GM18861 (cell line): ENCODE measurements around the gene LIM2.
A peak's percentile ranks its signal among the peaks of the same experiment; 100 is the strongest.

Experiments
- ATAC-seq: cut with Tn5 transposase; IDR thresholded peaks from one replicate; pipeline ENCODE4 v1.9.1; 2021; ENCODE audit not compliant: unreplicated experiment

LIM2 gene

DNA sequence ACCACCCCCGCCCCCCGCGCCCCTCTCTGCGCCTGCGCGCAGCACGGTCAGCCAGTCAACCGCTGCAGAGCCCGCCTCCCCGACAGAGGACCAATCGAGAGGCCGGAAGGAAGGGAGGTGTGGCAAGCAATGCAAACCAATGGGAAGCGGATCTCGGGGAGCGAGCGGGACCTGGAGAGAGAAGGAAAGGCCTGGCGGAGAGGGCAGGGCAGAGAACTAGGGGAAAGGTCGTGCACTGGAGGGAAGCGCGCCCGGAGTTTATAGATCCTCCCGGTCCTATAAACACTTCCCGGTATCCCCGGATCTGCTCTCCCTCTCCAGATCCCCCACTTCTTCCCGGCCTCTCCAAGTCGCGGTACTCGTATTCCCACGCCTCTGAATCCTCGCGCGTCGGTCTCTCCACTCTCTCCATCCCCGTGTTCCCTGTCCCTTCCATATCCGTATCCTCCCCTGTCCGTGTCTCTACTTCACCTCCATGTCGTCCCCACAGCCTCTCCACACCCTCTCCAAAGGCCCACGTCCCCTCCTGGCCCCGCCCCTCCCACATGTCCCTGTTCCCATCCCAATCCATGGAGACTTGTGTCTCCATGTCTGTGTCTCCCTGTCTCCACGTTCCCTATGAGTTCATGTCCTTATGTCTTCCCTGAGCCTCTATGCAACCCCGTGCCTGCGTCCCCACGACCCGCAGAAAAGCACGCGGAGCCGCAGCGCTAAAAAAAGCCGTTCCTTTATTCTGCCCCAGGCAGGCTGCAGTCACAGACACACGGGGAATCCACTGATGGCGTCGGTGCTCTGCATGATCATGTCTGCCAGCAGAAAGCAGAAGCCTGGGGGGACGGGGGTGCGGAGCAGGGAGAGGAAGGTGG is 21.2 kb downstream of the LIM2 start:
- peak; percentile 41 for ATAC-seq

DNA sequence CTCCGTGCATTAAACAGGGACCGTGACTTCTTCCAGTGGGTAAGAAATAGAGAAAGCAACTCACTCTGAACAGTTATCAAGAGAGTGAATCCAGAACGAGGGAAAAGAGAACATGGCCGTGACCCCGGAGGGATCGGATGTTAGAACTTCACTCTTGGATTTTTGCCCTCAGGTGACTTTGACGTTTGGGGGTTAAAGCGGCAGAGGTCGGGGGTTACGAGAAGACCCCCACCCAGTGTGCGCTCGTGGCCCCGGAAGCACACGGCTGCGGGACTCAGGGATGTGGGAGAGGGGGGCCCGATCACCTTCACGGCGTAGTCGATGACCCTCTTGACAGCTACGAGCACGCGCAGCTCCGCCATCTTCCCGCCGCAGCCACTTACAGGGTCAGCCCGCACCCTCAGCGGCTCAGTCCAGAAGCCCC is 21.8 kb downstream of the LIM2 start, which contains the start of gene ETFB:
TSS of gene ETFB (minus strand) at position 424 of the 424 bp plus-strand sequence. CDS start at position 362, 62 bp downstream.
- ATAC-seq = no peak

DNA sequence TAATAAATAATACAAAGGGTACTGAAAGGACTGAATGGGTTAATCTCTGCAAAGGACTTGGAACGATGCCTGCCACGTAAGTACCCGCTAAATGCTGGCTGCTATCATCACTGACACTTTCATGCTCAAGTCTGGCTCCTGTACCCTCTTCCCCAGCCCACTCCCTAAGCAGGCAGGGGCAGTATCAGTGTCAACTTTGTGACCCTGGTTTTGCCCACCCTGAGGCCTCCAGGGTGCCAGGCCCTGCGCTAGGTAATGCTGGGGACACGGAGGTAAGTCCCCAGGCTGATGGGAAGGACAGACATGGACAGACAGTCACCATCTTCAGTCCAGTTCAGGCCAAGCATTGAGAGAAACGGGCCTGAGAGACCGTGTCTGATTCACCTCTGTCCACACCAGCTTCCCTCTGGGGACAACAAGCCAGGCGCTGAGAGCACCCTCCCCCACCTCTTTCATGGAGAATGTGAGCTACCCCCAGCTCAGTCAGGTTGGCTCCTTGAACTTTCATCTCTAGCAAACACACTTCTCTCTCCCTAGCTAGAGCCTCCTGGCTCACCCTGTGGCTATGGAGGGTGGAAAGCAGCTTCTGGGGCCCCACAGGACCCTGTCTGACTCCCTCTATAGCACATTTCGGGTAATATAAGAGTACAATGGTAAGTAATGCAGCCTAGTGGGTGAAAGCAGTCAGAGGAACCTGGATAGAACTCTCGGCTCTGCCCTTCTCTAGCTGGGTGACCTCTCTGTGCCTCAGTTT is 22.4 kb downstream of the LIM2 start:
- ATAC-seq = no peak

DNA sequence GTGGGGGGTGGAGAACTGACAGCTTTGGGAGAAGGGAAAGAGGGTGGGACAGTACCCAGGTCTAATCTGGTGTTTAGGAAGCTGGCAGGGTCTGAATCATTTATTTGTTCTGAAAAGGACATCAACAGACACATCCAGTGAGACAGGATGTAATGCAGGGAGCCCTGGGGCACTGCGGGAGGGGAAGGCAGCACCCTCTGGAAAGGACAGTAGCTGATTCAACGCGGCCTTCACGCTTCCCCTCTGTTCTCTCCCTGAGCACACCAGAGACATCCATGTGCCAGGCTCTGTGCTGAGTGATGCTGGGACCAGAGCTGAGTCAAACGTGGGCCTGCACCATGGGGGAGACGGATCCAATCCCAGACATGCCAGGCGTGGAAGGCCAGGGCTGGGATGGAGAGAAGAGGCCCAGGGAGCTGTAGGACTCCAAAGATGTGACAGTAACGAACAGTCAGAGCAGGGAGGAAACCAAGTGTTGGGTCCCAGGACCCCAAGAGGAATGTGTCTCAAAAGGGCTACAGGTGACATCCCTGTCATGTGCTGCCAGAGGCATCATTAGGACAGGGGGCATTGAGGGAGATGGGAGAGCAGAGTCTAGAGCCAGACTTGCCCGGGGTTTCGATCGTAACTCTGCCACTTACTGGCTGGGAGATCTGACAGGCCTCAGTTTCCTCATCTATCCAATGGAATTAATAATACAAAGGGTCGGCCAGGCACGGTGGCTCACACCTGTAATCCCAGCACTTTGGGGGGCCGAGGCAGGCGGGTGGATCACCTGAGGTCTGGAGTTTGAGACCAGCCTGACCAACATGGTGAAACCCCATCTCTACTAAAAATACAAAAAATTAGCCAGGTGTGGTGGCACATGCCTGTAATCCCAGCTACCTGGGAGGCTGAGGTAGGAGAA is 23.3 kb downstream of the LIM2 start:
- no peak for ATAC-seq

DNA sequence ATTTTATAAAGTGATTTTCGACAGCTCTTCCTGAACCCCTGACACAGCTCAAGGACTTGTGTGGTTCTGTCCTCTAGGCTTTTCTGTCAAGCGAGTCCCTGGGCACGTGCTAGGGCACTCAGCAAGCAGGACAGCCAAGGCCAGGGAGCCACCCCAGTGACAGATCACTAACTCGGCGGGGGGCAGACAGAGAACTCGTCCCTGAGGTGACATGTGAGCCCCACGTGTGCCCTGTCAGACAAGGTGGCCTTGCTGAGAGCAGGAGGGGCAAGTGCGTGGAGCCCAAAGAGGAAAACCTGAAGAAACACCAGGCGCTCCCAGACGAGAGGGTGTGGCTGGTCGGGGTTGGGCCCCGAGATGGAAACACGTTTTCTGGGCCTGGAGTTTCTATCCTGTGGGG is 26.5 kb downstream of the LIM2 start:
- ATAC-seq = no peak

DNA sequence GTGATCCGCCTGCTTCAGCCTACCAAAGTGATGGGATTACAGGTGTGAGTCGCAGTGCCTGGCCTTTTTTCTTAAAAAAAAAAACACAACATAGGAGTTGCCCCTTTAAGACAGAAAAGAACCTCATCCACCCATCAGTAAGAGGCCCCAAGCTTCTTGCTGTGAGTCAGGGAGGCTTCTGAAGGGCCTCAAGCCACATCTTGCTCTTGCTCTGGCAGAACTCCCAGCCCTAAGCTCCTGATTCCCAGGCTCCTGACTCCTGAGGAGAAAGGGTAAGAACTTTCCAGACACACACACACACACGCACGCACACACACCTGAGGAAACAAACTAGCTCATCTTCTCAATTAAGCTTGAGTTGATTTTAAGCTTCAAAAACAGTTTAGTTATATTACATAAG is 28.5 kb downstream of the LIM2 start:
- no peak for ATAC-seq

DNA sequence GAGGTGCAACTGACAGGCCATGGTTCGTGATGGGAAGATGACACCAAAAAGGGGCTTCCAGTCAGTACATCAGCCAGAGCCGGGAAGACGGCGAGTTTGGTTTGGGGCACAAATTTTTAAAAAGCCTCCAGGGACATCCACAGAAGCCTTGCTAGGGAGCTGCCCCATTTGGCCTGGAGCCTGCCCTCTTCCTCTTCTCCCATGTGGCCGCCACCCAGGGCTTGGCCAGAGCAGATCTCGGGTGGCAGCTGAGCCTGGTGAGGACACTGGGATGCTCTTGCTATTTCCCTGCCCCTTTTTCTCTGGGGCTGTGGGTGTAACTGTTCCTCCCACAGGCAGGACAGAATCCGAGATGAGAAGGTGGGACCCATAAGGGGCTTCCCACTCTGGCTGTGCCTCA is 29.8 kb downstream of the LIM2 start:
- no peak for ATAC-seq

DNA sequence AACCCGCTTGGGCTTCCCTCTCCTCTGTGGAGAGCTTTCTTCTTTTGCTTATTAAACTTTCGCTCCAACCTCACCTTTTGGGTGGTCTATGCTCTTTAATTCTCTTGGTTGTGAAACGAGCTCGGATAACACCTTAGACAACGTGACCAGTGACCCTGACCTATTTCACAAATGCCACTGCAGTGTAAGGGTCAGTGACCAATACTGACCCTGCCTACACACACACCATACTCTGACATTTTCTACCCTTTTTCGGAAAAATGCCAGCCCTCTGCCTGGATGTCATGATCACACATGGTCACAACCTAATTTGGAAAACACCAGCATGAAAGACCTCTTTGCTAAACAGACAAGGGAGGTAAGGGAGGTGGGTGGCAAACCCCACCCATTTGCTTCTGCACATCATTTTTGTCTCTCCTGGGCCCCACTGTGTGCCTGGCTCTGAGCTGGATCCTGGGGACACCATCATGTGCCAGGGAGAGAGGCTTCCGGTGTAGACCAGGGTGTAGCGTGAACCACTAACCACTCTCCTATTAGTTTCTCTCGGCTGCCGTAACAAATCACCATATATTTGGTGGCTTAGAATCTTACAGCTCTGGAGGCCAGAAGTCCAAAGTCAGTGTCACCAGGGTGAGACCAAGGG is 31.5 kb downstream of the LIM2 start:
- no peak for ATAC-seq

DNA sequence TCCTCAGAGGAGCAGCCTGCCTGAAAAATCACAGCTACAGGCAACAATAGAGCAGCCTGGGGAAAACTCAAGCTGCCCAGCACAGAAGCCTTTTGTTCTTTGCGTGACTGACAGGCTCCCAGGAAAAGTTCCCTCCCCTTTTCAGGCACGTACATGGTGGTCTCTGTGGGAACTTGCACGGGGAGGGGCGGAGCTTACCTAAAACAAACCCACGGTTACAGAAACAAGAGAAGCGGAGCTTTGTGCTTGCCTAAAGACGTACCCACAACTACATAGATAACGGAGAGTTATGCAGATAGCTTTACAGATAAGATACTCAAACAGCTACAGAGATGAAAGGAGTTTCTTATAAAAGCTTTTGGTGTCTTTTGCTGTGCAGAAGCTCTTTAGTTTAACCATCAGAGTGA is 33.0 kb downstream of the LIM2 start:
- no peak for ATAC-seq

DNA sequence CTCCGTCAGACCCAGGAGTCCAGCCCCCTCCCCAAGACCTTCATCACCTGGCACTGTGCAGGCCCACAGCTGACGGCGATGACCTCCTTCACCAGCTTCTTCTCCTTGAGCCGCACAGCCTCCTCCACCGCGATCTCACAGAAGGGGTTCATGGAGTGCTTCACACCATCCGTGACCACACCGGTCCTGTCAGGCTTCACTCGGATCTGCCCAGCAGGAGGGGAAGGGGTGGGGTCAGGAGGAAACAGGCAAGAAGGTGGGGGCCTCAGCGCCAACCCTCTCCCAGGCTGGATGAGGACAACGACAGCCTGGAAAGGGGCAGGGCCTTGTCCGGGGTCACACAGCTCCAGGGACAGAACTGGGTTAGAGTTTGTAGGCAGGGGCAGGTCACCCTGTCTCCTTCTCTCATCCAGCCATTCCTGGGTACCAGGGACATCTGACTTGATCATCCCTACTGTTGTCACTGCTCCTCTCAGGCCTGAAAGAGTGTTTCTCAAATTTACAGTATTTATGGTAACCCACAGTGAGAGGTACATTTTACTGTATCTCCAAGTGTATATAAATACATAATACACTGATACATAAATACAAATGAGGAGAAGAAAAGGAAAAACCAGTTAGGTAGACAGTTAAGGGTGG is 33.6 kb downstream of the LIM2 start:
- ATAC-seq = no peak

DNA sequence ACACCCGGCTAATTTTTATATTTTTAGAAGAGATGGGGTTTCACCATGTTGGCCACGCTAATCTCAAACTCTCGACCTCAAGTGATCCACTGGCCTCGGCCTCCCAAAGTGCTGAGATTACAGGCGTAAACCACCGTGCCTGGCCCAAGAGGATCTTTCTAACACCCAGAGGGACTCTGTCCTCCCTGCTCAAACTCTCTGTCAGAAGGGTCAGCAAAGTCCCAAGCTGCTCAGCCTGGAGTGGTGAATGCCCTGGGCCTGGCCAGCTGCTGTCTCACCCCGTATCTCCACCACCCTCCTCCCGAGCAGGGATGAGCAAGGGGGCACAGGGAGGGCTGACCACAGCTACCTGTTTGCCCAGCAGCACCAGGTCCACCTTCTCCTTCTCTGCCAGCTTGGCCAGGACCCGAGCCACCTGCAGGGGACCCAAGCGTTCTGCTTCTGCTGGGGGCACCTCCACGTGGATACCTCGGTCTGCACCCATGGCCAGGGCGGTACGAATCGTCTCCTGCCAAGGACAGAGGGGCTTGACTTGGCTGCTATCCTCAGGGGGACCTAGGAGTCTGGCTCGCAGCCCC is 34.9 kb downstream of the LIM2 start:
- no peak for ATAC-seq

DNA sequence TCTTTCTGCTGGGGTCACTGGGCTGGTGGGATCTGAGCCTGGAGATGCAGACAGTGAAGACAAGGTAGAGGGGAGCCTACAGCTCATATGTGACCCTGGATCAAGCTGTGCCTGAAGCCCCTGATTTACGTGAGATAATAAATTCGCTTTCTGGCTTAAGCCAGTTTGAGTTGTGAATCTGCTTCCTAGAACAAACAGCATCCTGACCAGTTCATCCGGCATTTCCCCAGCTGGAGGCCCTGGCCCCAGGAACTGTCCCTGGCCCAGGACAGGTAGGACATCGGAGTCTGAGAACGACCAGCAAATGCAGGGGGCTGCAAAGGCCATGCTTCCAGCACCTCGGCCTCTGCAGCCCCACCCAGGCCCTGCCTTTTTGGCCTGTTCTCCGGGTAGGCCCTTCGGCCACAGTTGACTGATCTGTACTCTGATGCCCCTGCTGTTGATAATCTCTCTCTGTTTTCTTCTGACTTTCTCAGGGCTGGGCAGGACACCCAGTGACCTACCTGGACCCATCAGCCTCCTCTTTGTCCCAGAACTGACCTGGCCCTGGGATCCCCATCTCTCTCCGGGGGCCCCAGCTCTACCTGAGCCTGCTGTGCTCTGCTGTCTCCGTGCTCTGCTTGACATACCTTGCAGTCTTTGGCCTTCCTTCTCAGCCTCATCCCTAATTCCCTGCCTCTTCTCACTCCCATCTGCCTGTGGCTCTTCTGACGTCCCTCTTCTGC is 36.3 kb downstream of the LIM2 start:
- ATAC-seq = no peak

DNA sequence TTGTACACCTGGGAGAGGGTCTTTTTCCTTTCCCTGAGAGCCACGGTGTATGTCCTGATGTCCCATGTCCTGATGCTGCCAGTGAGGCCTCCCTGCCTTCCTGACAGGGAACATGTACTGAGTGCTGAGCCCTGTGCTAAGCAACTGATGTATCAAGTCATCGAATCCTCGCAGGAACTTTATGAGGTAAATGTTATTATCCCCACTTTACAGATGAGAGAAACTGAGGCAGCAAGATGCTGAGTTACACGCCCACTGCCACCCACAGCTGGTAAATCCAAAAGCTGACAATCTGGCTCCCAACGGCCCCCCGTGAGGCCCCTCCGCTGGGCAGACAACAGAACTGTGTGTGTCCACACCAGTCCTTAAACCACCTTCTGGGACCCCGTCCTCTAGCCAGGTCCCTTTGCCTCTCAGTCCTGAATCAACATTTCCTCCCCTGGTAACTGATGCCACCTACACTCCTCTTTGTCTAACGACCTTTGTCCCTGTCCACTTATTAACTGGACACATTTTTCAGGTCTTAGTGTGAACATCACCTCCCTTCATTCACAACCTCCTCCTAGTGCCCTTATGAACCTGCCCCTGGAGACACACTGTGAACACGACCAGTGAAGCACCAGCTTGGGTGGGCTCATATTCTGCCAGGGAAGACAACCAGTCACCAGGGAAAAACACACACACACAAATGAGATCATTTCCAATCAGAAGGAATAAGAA is 40.4 kb downstream of the LIM2 start:
- no peak for ATAC-seq

DNA sequence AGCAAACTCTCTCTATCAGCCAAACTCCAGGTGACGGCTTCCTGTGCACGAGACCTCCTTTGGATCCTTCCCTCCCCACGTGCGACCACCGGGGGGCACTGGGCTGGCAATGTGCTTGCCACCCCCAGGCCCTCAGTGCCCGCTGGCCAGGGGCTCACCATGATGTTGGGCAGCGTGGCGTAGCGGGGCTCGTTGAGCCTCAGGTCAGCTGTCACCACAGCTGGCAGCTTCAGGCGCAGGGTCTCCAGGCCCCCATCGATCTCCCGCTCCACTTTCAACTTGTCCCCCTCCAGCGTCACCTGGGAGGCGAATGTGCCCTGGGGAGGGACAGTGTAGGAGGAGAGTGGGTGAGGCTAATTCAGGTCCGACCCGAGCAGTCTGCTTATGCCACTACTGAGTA is 41.0 kb downstream of the LIM2 start:
- no peak for ATAC-seq

DNA sequence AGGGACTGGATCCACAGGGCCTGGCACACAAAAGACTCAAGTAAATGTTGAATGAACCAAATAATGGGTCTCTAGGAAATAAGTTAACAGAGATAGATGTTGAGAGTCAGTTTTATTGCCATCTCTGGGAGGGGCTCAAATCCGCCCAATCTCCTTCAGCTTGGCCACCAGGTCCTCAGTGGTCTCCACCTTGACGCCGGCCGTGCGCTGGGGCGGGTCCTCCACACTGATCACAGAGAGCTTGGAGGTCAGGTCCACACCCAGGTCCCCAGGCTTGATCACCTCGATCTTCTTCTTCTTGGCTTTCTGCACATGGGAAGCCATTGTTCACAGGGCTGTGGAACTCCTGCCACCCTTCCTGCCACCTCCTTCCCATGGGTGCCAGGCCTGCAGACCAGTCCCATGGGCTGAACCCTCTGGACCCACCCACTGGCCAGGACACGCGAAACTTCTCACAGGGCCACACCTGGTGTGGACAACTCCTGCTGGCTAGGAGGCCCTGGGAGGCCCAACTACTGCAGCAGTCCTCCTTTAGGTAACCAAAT is 42.6 kb downstream of the LIM2 start:
- no peak for ATAC-seq

DNA sequence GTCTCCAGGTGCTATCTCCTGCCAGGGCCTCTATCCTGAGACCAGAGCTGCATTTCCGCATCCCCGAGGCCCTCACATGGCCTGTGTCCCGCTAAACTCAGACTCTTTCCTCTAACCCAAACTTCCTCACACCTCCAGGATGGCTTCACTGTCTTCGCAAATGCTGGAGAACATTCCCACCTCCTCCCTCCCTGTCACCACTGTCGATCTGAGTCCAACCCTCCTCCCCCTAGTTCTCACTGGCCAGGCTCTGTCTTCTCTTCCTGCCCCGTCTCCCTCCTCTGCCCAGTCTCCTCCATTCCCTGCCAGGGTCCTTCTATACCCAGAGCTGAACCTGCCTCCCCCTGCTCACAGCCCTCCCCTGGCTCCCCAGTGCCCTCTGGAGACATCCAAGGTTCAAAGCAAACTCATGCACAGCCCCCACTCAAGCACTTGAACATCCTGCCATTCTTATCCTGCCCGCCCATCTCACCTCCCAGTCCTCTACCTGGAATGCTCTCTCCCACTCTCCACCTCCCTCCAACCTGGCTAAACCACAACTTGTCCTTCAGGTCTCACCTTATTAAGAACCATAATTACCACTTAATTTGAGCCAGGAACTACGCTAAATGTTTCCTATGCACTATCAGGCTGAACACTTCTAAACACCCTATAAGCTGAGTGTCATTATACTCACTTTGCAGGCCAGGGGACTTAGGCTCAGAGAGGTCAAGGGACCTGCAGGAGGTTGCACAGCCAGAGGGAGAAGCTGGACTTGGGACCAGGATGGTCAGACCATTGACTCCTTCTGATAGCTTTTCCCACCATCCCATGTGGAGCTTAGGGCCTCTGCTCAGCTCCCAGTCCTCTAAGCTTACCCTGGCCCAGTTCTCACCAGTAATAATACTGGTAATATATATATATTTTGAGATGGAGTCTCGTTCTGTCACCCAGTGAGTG is 44.9 kb downstream of the LIM2 start:
- ATAC-seq = no peak

DNA sequence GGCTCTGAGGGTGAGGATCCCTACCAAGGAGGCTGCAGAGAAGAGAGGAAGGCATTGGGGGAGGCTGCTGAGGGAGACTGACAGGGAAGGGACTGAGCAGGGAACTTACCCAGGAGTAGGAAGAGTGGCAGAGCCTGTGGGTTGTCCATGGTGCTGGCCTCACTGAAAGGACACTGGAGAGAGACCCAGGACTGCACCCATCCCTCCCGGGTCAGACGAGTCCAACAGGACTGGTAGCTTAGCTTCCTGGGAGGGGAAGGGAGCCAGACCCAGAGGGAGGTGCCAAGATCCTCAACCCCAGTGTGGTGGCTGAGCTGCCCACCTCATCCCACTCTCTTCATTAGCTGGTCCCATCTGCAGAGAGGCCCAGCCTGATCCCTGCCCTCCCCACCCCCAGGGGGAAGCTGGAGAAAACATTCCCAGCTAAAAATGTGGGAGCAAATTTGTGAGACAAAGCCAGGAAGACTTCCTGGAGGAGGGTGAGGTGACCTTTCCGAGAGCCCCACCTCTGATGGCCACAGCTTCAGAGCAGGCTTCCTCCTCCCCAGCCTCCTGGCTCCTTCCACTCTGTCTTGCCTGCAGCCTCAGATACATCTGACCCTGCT is 45.7 kb downstream of the LIM2 start, which contains the start of gene VSIG10L:
TSS of gene VSIG10L (minus strand) at position 164 of the 605 bp plus-strand sequence. CDS start at position 149, 15 bp downstream.
- no peak for ATAC-seq
